AG09309 (cell line): ENCODE results near the gene FAM168A.

Experiments used
- DNase-seq: peaks from one replicate; pipeline ENCODE4 v3.0.0-alpha.2; 2010; ENCODE audit warnings: low read depth
- H3K4me3 ChIP-seq: 2 replicates; pipeline ENCODE4 v1.5.1; 2011; ENCODE audit warnings: mild to moderate bottlenecking, low read depth, low read length, moderate library complexity; ENCODE audit not compliant: control insufficient read depth
- TF ChIP-seq, protein P1 (sequence below): IDR thresholded peaks from 2 replicates; pipeline ENCODE4 v1.5.1; 2011; ENCODE audit warnings: mild to moderate bottlenecking, low read depth, low read length, inconsistent platforms; ENCODE audit not compliant: insufficient read depth, control insufficient read depth; ENCODE audit errors: missing control alignments

Gene FAM168A

DNA sequence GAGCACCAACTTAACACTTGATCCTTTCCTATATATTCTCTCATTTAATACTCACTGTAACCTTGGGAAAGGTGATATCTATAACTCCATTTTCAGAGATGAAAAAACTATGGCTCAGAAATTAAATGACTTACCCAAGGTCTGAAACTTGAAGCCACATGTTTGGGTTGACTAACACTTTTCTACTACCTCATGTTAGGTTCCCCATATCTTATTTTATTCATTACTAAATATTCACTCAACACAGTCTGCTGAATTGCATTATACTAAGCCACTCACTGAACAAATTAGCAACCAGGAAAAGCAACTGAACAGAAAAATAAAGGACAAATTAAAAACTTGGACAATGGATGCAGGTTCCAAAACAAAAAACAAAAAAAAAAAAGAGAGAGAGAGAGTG, 59.9 kb downstream of the FAM168A start:
- TF ChIP-seq, protein P1, sequence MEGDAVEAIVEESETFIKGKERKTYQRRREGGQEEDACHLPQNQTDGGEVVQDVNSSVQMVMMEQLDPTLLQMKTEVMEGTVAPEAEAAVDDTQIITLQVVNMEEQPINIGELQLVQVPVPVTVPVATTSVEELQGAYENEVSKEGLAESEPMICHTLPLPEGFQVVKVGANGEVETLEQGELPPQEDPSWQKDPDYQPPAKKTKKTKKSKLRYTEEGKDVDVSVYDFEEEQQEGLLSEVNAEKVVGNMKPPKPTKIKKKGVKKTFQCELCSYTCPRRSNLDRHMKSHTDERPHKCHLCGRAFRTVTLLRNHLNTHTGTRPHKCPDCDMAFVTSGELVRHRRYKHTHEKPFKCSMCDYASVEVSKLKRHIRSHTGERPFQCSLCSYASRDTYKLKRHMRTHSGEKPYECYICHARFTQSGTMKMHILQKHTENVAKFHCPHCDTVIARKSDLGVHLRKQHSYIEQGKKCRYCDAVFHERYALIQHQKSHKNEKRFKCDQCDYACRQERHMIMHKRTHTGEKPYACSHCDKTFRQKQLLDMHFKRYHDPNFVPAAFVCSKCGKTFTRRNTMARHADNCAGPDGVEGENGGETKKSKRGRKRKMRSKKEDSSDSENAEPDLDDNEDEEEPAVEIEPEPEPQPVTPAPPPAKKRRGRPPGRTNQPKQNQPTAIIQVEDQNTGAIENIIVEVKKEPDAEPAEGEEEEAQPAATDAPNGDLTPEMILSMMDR = no peak
- H3K4me3 ChIP-seq = no peak overlapping the region
- DNase-seq = no peak

DNA sequence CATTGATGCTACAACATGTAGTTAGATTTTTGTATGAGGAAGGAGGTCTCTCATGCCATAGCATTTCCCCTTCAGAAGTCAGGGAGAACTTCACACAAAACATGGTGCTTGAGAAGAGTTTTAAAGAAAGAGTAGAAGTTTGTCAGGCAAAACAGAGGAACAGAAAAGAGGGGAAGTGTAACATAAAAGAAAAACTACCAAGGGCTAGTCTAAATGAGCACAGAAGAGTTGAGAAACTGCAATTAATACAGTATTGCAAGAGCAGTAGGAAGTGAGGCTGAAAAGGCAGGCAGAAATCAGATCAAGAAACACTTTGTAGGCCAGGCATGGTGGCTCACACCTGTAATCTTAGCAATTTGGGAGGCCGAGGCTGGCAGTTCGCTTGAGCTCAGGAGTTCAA, 61.0 kb downstream of the FAM168A start:
- DNase-seq = no peak
- no peak overlapping the region for H3K4me3 ChIP-seq
- TF ChIP-seq, protein P1 = no peak

- TF ChIP-seq, protein P1 = no peak
- no peak overlapping the region for H3K4me3 ChIP-seq
- DNase-seq = no peak
Observed at GRCh38 chr11:73532310-73532709, 65.6 kb downstream of the FAM168A start.

DNA sequence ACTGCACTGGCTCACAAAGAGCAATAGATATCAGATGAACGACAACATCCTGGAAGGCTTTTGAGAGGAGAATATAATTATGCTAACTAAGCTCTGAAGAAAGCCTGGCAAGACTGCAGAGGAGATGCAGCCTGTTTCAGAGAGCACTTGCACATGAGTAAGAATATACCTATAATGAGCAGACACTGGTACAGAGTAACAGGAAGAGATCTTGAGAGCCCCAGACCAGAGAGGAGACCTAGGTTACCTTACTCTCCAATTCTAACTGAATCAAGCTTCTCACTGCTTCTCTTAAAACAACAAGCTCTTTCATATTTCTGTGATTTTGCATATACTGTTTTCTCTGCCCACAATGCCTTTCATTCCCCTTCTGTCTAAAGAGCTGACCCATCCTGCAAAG, 66.5 kb downstream of the FAM168A start:
- H3K4me3 ChIP-seq = no peak overlapping the region
- TF ChIP-seq, protein P1 = no peak
- DNase-seq = no peak

GRCh38 chr11:73530109-73530508, 67.8 kb downstream of the FAM168A start:
- TF ChIP-seq, protein P1 = peak; percentile 6
- DNase-seq = no peak
- H3K4me3 ChIP-seq = no peak overlapping the region

DNA sequence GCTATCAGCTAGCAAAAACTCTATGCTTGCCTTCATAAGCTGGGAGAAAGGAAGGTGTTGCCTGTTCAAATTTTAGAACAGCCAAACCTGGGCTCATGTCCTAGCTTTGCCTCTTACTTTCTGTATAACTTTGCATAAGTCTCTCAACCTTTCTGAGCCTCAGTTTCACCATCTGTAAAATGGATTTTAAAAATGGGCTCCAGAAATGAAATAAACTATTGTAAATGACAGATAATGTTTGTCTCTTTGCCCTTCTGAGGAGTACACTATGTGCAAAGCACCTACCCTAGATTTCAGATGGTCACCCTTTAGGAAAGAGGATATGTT, 68.7 kb downstream of the FAM168A start:
- TF ChIP-seq, protein P1 = no peak
- H3K4me3 ChIP-seq = no peak overlapping the region
- DNase-seq = no peak

GRCh38 chr11:73528483-73529203, 69.3 kb downstream of the FAM168A start:
- TF ChIP-seq, protein P1 = no peak
- DNase-seq = no peak
- no peak overlapping the region for H3K4me3 ChIP-seq
